SKM-1 treated with dmso at 0.1 percent for 144 hours (cell line): ENCODE measurements around the gene KREMEN2.
"Not testable (repeated sequence)": the region's sequence is repeated elsewhere in the genome, so short reads cannot be mapped to it uniquely, and the experiment has no call there.

Experiments used
- DNase-seq: peaks from one replicate; lab custom pipeline; 2025; ENCODE audit not compliant: unreplicated experiment; lab: John Stamatoyannopoulos, UW

Gene KREMEN2

GRCh38 chr16:2938206-2938605, 25.9 kb upstream of the KREMEN2 start:
- no peak for DNase-seq

- DNase-seq = no peak
Observed at GRCh38 chr16:2939968-2940367, 24.1 kb upstream of the KREMEN2 start.

- no peak for DNase-seq
Observed at GRCh38 chr16:2942045-2942444, 22.0 kb upstream of the KREMEN2 start.

- DNase-seq = not testable (repeated sequence)
Observed at GRCh38 chr16:2943716-2944115, 20.4 kb upstream of the KREMEN2 start.

GRCh38 chr16:2946649-2947048, 17.4 kb upstream of the KREMEN2 start:
- DNase-seq = no peak

- DNase-seq = no peak
Observed at GRCh38 chr16:2948807-2949704, 15.0 kb upstream of the KREMEN2 start.

- DNase-seq = no peak
Observed at GRCh38 chr16:2949705-2950352, 14.2 kb upstream of the KREMEN2 start.

- no peak for DNase-seq
Observed at GRCh38 chr16:2950353-2950724, 13.7 kb upstream of the KREMEN2 start.

- DNase-seq = no peak
Observed at GRCh38 chr16:2950773-2951172, 13.3 kb upstream of the KREMEN2 start.

- no peak for DNase-seq
Observed at GRCh38 chr16:2952679-2953078, 11.4 kb upstream of the KREMEN2 start.

GRCh38 chr16:2953706-2954627, 10.1 kb upstream of the KREMEN2 start:
- DNase-seq = no peak

- no peak for DNase-seq
Observed at GRCh38 chr16:2954656-2955381, 9.3 kb upstream of the KREMEN2 start.

- DNase-seq = no peak
Observed at GRCh38 chr16:2955438-2955778, 8.7 kb upstream of the KREMEN2 start.

GRCh38 chr16:2955779-2956578, 8.1 kb upstream of the KREMEN2 start:
- peak; percentile 38 for DNase-seq

- no peak for DNase-seq
Observed at GRCh38 chr16:2956579-2956956, 7.5 kb upstream of the KREMEN2 start.

- DNase-seq = no peak
Observed at GRCh38 chr16:2959206-2959605, 4.9 kb upstream of the KREMEN2 start.

GRCh38 chr16:2960183-2961010, 3.7 kb upstream of the KREMEN2 start:
- no peak for DNase-seq

GRCh38 chr16:2962334-2963073, 1.6 kb upstream of the KREMEN2 start:
- DNase-seq = no peak
